H9 (cell line): Measurements from ENCODE around the gene CPLX1. TPM values are rescaled to one million over a fixed set of nuclear protein-coding genes. Genes with fewer than 3 reads are reported as not detected.

ENCODE experiments used
- DNase-seq: peaks from one replicate; pipeline ENCODE4 v3.0.0-alpha.2; 2017
- H2AFZ ChIP-seq: one replicate; pipeline ENCODE4 v1.6.1; 2013; ENCODE audit warnings: mild to moderate bottlenecking, low read length, control low read depth, moderate library complexity
- H2AK5ac ChIP-seq: 2 replicates; pipeline ENCODE4 v1.6.1; 2013; ENCODE audit warnings: low read length, control low read depth, mixed read lengths; ENCODE audit not compliant: insufficient read length
- H2BK120ac ChIP-seq: one replicate; pipeline ENCODE4 v1.6.1; 2013; ENCODE audit warnings: low read depth, mild to moderate bottlenecking, low read length, control low read depth, inconsistent platforms; ENCODE audit not compliant: poor library complexity, severe bottlenecking
- H2BK12ac ChIP-seq: 2 replicates; pipeline ENCODE4 v1.6.1; 2013; ENCODE audit warnings: low read length, control low read depth, mixed read lengths, low read depth; ENCODE audit not compliant: insufficient read length
- H2BK15ac ChIP-seq: 2 replicates; pipeline ENCODE4 v1.6.1; 2013; ENCODE audit warnings: low read depth, low read length, control low read depth
- H2BK20ac ChIP-seq: one replicate; pipeline ENCODE4 v1.6.1; 2013; ENCODE audit warnings: low read depth, mild to moderate bottlenecking, low read length, control low read depth, inconsistent platforms; ENCODE audit not compliant: poor library complexity, severe bottlenecking
- H2BK5ac ChIP-seq: 2 replicates; pipeline ENCODE4 v1.6.1; 2013; ENCODE audit warnings: low read length, control low read depth, mixed read lengths; ENCODE audit not compliant: insufficient read length
- H3K14ac ChIP-seq: 2 replicates; pipeline ENCODE4 v1.6.1; 2013; ENCODE audit warnings: low read length, control low read depth; ENCODE audit not compliant: insufficient read depth
- H3K18ac ChIP-seq: 2 replicates; pipeline ENCODE4 v1.6.1; 2013; ENCODE audit warnings: low read depth, mild to moderate bottlenecking, mixed read lengths, low read length, control low read depth; ENCODE audit not compliant: insufficient read length
- H3K23ac ChIP-seq: 2 replicates; pipeline ENCODE4 v1.6.1; 2013; ENCODE audit warnings: low read length, control low read depth, mixed read lengths, low read depth; ENCODE audit not compliant: insufficient read length
- H3K23me2 ChIP-seq: 2 replicates; pipeline ENCODE4 v1.6.1; 2013; ENCODE audit warnings: low read depth, mild to moderate bottlenecking, mixed read lengths, low read length, control low read depth; ENCODE audit not compliant: insufficient read length, poor library complexity, severe bottlenecking
- H3K27ac ChIP-seq: 2 replicates; pipeline ENCODE4 v1.5.1; 2013; ENCODE audit warnings: low read length, control low read depth, mixed read lengths, low read depth; ENCODE audit not compliant: insufficient read length
- H3K27me3 ChIP-seq: 2 replicates; pipeline ENCODE4 v1.6.1; 2013; ENCODE audit warnings: low read length, control low read depth, inconsistent platforms; ENCODE audit not compliant: insufficient read depth
- H3K4ac ChIP-seq: 2 replicates; pipeline ENCODE4 v1.6.1; 2013; ENCODE audit warnings: low read depth, mild to moderate bottlenecking, control low read depth, inconsistent platforms, low read length, moderate library complexity
- H3K4me1 ChIP-seq: 2 replicates; pipeline ENCODE4 v1.6.1; 2013; ENCODE audit warnings: low read length, control low read depth, inconsistent platforms; ENCODE audit not compliant: insufficient read depth
- H3K4me2 ChIP-seq: 2 replicates; pipeline ENCODE4 v1.6.1; 2013; ENCODE audit warnings: low read length, control low read depth, mixed read lengths; ENCODE audit not compliant: insufficient read length, insufficient read depth
- H3K56ac ChIP-seq: 2 replicates; pipeline ENCODE4 v1.6.1; 2013; ENCODE audit warnings: low read depth, mild to moderate bottlenecking, mixed read lengths, low read length, control low read depth; ENCODE audit not compliant: insufficient read length
- H3K79me1 ChIP-seq: 2 replicates; pipeline ENCODE4 v1.6.1; 2013; ENCODE audit warnings: low read depth, mild to moderate bottlenecking, moderate library complexity, low read length, control low read depth, inconsistent platforms; ENCODE audit not compliant: insufficient read depth, poor library complexity, severe bottlenecking
- H3K79me2 ChIP-seq: 2 replicates; pipeline ENCODE4 v1.6.1; 2013; ENCODE audit warnings: low read length, control low read depth, inconsistent platforms; ENCODE audit not compliant: insufficient read depth
- H3K9ac ChIP-seq: 2 replicates; pipeline ENCODE4 v1.6.1; 2013; ENCODE audit warnings: low read length, control low read depth, mixed read lengths; ENCODE audit not compliant: insufficient read length; ENCODE audit errors: extremely low read depth
- H3K9me3 ChIP-seq: one replicate; pipeline ENCODE4 v1.6.1; 2013; ENCODE audit warnings: low read depth, low read length, inconsistent platforms; ENCODE audit not compliant: control insufficient read depth
- H3T11ph ChIP-seq: one replicate; pipeline ENCODE4 v1.6.1; 2013; ENCODE audit warnings: mild to moderate bottlenecking, low read length, control low read depth, inconsistent platforms
- H4K20me1 ChIP-seq: one replicate; pipeline ENCODE4 v1.6.1; 2013; ENCODE audit not compliant: control insufficient read depth, insufficient read length, insufficient read depth
- H4K5ac ChIP-seq: 2 replicates; pipeline ENCODE4 v1.6.1; 2013; ENCODE audit warnings: low read depth, mild to moderate bottlenecking, mixed read lengths, low read length, control low read depth; ENCODE audit not compliant: insufficient read length
- H4K8ac ChIP-seq: replicated peaks from 2 replicates; pipeline ENCODE4 v1.6.1; 2013; ENCODE audit warnings: low read length, control low read depth, mixed read lengths, low read depth; ENCODE audit not compliant: insufficient read length
- H4K91ac ChIP-seq: 2 replicates; pipeline ENCODE4 v1.6.1; 2013; ENCODE audit warnings: low read depth, mild to moderate bottlenecking, moderate library complexity, mixed read lengths, low read length, control low read depth; ENCODE audit not compliant: insufficient read length
- H3K27ac Mint-ChIP-seq, 3 experiments: 2 replicates in 2 of 3; 3 replicates in 1 of 3; pipeline ENCODE4 v1.8.0; 2020 to 2021; ENCODE audit warnings: mixed read lengths in 3 of 3, mild to moderate bottlenecking in 1 of 3, moderate library complexity in 1 of 3
- H3K27me3 Mint-ChIP-seq: 2 replicates; pipeline ENCODE4 v1.8.0; 2021; ENCODE audit warnings: low read depth, mild to moderate bottlenecking, moderate library complexity, mixed read lengths
- H3K36me3 Mint-ChIP-seq, 3 experiments: 2 replicates in 2 of 3; 3 replicates in 1 of 3; pipeline ENCODE4 v1.8.0; 2020 to 2021; ENCODE audit warnings: low read depth in 3 of 3, mixed read lengths in 3 of 3; ENCODE audit not compliant: insufficient read depth in 1 of 3
- H3K4me1 Mint-ChIP-seq, 2 experiments: 2 replicates each; pipeline ENCODE4 v1.8.0; 2020; ENCODE audit warnings: mixed read lengths in 2 of 2
- H3K4me3 Mint-ChIP-seq, 2 experiments: 2 replicates in 1 of 2; 3 replicates in 1 of 2; pipeline ENCODE4 v1.8.0; 2020 to 2021; ENCODE audit warnings: mild to moderate bottlenecking in 2 of 2, mixed read lengths in 2 of 2, moderate library complexity in 1 of 2
- H3K9me3 Mint-ChIP-seq, 2 experiments: 2 replicates in 1 of 2; 3 replicates in 1 of 2; pipeline ENCODE4 v1.8.0; 2020; ENCODE audit warnings: mild to moderate bottlenecking in 2 of 2, mixed read lengths in 2 of 2, moderate library complexity in 1 of 2
- CTCF ChIP-seq: fragments of 200-600 bp; sonication (generic); conservative IDR thresholded peaks from 3 replicates; pipeline ENCODE4 v1.8.0; 2021; ENCODE audit warnings: antibody characterized with exemption, mild to moderate bottlenecking
- WGBS: extraction: QIAGEN DNeasy Blood & Tissue Kit; methylation state at CpG from one replicate; pipeline ENCODE4 v1.1.7; 2013; ENCODE audit warnings: missing lambda C conversion rate, low lambda C conversion rate, mixed read lengths; ENCODE audit not compliant: insufficient read length; ENCODE audit errors: extremely low coverage; 5-methylcytosine and 5-hydroxymethylcytosine counted together
- total RNA-seq: library from RNA; stranded (reverse); gene quantifications from 2 replicates; pipeline ENCODE4 v1.2.1, GENCODE V29; 2021

CPLX1 gene
- total RNA-seq, 1 experiment from 2014 or later: 0.90 TPM

- H3K27me3 ChIP-seq: peaks cover 36% of the 10 kb centered on the region; the same call in 1 of the 2 replicates
- no peak overlapping the region for H2BK5ac ChIP-seq
- H3K36me3 Mint-ChIP-seq: no peaks in the 10 kb centered on the region
- no peaks in the 10 kb centered on the region for H3K9me3 ChIP-seq
- no peak overlapping the region for H3K4me3 Mint-ChIP-seq
- H3K9ac ChIP-seq: no peak overlapping the region
- H3K79me1 ChIP-seq: no peaks in the 10 kb centered on the region
- no peak overlapping the region for H2BK15ac ChIP-seq
- no peak overlapping the region for H3K4me2 ChIP-seq
- no peak overlapping the region for H3K56ac ChIP-seq
- no peak overlapping the region for H3K14ac ChIP-seq
- H4K91ac ChIP-seq: no peak overlapping the region
- no peaks in the 10 kb centered on the region for H3K9me3 Mint-ChIP-seq
- TF ChIP-seq CTCF: no peak; the same call in 2 of the 3 replicates
- no peak overlapping the region for H2BK120ac ChIP-seq
- H2BK20ac ChIP-seq: no peak overlapping the region
- H3K27me3 Mint-ChIP-seq: peaks cover 92% of the 10 kb centered on the region
- peaks cover 2 to 3% of the 10 kb centered on the region in 2 experiments; a peak in 2 of 4 replicates for H3K4me1 Mint-ChIP-seq
- H3K79me2 ChIP-seq: no peaks in the 10 kb centered on the region
- no CpG with 5 or more reads among the region's 24 CpGs for WGBS
- no peak overlapping the region for H2AK5ac ChIP-seq
- H3K27ac Mint-ChIP-seq: no peak overlapping the region
- H3T11ph ChIP-seq: no peak overlapping the region
- no peak overlapping the region for H2BK12ac ChIP-seq
- H3K27ac ChIP-seq: no peak overlapping the region
- H3K23ac ChIP-seq: no peak overlapping the region
- H3K18ac ChIP-seq: no peak overlapping the region
- no peaks in the 10 kb centered on the region for H3K23me2 ChIP-seq
- no peak overlapping the region for H2AFZ ChIP-seq
- no peak overlapping the region for H4K8ac ChIP-seq
- no peaks in the 10 kb centered on the region for H3K4me1 ChIP-seq
- no peak for DNase-seq
- no peak overlapping the region for H4K5ac ChIP-seq
- H4K20me1 ChIP-seq: no peaks in the 10 kb centered on the region
- no peak overlapping the region for H3K4ac ChIP-seq
These were observed 2.0 kb downstream of the CPLX1 start for GRCh38 chr4:823761-824460.
